Hippocampal formation (tissue), 2 donors: Measurements from ENCODE around the gene RNF220.

ENCODE experiments used
- DNase-seq, 2 donors: peaks; one replicate each; lab custom pipeline; 2025; lab: John Stamatoyannopoulos, UW

RNF220 gene

DNA sequence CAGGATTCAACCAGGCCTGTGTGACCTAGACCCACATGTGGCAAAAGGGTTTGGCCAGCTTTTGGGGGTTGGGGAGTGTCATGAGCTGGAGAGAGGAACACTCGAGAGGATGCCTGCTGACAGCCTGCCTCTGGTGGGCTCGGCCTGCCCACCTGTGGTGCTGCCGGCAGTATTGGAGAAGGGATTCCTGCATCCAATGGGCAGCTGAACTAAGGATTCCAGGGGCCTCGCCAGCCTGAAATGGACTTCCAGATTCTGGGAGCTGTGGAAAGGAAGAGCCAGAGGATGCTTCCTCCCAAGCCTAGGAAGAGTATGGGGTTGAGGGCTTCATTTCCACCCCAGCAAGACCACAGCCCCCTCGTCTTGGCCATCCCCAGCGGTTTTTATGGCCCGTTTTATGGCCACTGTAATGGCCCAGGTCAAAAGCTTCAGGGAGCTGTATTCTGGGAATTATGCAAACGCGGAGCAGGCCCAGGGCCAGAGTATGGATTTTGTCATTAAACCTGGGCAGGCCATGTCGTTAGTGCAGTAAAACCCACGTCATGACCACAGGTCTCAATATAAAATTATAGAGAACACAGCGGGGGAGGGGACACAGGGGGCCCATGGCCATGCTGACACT is 205.6 kb downstream of the RNF220 start:
- no peak for DNase-seq

DNA sequence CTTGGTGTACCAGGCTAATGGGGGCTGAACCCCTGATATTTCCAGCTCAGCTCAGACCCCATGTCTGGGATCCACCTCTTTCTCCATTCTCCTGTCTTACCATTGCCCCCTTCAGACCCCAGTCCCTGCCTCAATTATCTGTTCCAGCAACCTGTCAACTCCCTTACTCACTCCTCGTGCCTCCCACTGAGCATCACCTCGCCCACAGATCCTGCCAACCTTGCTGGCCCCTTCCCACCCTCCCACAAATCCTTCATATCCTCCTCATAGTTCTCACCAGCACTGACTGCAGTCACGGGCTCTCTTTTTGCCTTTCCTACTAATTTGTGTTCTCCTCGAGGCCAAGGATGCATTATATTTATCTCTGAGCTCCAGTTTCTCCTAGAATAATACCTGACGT is 206.4 kb downstream of the RNF220 start:
- DNase-seq = no peak

DNA sequence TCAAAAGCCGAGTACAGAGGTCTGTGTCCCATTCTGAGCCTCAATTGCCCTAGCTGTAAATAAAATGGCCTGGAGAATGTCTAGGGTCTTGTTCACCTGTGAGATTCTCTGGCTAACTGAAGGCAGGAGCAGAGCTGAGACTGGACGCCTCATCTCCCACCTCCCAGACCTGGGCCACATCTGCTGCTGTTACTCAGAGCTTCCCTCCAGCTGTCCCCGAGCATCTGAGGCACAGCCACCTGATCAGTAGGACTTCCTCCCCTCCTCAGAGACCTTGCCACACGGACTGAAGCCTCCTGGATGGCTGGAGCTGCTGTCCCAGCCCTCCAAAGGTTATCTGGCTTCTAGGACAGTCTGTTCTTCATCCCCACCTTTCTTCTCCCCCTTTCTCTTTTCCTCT is 206.8 kb downstream of the RNF220 start:
- DNase-seq = no peak

DNA sequence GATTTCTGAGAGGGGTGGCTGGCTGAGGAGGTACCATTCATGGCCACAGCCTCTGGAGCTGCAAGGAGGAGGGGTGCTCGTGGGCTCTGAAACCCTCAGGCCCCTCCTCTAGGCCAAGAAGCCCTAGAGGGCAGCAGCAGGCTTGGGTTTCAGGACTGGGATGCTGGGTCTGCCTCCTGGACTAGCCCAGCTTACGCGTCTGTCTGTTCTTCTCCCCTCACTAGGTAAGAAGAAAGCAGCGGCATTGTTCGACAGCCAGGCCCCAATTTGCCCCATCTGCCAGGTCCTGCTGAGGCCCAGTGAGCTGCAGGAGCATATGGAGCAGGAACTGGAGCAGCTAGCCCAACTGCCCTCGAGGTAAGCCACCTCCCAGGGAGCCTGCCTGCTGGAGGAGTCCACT is 208.9 kb downstream of the RNF220 start:
- DNase-seq = no peak

DNA sequence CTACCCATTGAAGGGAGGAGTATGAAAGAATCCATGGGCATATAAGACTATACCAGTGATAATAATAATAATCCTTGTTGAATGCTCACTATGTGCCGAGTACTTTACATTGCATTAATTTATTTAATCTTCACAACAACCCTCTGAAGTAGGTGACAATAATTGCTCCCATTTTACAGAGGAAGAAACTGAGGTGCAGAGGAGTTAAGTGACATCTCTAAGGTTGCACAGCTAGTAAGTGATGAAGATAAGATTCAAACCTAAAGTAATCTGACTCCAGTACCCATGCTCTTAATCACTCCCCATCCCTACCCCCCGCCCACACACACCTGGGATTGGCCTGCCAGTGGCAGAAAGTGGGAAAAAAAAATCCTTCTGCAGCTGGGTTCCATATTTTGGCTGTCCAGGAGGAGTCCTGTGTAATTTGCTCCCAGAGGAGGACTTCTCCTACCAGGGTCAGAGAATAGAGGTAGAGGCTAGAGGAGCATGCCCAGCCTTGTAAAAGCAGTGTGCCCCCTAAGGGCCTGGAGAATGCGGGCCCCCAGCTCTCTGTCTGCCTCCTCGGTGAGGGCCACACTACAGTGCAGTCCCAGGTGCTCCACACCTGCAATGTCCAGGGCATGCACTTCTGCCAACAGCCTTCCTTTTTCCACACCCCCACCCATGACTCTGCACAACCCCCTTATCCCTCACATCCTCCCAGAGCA is 211.4 kb downstream of the RNF220 start:
- DNase-seq = no peak

DNA sequence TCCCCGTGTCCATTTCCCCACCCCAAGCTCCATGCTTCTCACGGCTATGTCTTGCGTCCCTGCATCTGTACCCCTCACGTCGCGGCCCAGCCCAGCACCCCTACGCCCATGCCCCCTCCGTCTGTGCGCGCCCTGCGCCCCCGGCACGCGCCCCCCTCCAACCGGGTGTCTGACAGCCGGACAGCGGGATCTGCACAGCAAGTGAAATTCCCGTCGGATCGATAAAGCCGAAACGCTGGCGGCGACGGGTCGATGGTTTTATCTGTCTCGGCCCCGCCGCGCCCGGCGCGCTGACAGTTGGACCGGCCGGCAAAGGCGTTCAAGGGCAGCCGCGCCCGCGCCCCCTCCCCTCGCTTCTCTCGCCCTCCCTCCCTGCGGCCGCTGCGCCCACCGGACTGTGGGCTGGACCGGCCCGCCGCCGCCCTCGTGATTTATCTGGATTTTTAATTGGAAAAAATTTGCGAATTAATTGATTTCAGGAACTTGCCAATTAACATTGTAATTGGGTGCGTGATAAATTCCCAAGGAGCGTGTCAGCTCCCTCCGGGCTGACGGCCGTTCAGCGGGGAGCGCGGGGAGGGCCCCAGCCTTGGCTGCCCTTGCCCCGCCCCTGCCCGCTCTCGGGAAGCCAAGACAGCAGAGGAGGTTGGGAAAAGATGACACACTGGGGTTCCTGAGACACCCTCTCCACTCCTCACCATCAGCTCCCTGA is 212.1 kb downstream of the RNF220 start:
- DNase-seq = no peak

DNA sequence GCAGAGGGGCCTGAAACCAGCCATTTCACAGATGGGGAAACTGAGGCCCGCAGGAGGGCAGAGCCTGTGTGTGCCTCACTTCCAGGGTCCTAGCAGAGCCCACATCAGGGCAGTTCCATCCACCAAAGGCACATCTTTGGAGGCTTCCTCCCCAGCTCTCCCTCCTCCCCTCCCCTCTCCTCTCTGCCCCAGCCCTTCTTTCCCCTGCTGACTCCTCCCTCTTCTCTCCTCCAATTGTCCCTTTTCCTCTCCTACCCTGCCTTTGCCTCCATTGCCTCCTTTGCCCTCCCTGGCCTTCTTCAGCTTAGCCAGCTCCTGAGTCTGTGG is 212.6 kb downstream of the RNF220 start:
- DNase-seq = no peak

DNA sequence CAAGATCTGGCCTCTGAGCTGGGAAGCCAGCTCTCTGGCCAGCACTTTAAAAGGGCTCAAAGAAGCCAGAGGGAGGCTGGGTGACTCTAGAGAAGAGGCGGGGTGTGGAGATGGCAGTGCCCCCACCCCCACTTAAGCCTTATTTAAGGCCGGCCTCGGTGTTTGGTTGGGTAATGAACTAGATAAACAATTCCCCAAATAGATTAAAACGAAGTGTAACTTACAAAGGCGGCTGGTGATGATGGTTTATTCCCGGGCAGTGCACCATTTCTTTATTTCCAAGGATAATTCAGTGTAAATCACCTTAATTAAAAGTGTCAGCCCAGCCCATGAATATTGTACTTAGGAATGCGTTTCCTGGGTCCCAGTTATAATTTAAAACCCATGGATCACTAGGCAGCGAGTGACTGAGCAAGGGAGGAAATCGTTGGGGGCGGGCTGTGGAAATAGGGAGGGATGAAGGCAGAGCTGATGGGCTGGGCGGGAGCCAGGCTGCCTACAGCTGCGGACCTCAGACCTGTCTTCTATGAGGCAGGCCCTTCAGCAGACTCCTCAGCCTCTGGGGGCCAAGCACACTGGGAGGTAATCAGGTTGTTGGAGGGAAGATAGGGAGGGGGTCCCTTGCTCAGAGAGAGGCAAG is 214.3 kb downstream of the RNF220 start:
- no peak for DNase-seq

DNA sequence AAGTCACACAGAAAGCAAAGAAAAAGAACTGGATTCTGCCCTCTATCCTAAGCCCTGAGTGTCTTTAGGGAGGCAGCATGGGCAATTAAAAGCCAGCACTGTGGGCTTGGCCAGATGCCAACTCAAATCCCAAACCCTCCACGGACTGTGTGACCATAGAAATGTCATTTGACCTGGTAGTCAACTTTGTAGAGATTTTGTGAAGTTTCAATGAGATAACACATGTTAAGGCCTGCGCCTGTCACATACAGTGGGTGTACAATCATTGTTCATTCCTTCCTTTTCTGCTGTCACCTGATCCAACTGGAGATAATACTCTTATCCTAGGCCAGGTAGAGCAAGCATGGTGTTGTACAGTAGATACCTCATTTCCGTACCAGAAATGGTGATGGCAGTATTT is 215.0 kb downstream of the RNF220 start:
- no peak for DNase-seq

DNA sequence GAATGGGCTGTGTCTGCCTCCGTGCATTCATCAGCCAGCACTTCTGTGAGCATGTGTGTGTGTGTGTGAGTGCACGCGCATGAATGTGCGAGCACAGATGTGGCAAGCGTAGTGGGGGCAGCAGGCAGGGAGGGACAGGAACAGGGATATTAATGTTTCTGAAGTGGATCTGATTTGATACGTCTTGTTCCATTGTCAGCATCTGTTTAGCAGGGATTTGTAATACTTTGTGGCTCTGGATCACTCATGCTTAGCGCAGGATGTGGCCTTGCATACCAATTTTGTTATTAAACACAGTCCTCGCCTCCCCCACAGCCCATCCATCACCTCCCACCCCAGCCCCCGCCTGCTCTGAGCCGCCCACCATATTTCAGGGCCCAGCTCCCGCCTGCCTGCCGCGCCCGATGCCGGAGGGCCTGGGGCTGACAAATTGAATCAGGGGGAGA is 216.8 kb downstream of the RNF220 start:
- DNase-seq = no peak

DNA sequence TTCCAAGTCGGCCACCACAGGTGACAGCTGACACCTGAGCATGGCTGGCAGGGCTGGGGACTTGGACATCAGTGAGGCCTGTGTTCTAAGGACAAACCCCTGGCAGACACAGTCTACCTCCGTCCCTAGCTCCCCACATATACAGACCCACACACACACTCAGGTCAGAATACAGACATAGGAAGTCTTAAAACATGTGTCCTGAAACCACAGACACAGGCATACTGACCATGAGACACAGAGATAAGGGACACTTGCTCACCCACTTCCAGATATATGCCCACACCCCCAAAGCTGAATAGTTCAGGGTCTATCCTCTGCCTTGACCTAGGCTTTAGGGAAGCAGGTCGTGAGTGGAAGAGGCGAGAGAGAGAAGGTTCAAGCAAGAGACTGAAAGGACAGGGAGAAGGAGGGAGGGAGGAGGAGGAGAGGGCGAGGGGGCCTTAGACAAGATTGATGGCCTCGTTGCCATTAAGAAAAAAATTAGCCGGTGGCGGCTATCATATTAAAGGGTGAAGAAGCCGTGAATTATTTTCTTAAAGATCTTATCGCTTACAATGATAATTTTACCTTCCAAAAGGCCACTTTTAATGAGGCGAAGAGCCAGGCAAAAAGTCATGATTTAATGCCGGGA is 219.3 kb downstream of the RNF220 start:
- no peak for DNase-seq

DNA sequence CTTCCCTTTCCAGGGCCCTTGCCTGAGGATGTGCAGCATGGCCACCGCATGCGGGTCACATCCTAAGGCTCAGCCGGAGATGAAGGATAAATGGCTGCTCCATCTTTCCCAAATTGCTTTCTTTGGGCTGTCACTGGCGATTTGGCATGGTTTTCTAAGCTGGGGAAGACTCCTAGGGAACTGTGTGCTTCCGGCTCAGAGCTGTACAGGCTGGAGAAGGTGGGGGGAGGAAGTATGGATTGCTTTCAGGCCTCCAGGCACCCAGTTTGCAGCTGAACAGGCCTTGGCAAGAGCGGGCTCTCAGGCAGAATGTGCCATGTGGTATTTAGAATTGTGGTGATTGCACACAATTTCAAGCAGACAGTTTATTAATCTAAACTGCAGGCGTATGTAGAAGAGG is 220.3 kb downstream of the RNF220 start:
- no peak for DNase-seq

DNA sequence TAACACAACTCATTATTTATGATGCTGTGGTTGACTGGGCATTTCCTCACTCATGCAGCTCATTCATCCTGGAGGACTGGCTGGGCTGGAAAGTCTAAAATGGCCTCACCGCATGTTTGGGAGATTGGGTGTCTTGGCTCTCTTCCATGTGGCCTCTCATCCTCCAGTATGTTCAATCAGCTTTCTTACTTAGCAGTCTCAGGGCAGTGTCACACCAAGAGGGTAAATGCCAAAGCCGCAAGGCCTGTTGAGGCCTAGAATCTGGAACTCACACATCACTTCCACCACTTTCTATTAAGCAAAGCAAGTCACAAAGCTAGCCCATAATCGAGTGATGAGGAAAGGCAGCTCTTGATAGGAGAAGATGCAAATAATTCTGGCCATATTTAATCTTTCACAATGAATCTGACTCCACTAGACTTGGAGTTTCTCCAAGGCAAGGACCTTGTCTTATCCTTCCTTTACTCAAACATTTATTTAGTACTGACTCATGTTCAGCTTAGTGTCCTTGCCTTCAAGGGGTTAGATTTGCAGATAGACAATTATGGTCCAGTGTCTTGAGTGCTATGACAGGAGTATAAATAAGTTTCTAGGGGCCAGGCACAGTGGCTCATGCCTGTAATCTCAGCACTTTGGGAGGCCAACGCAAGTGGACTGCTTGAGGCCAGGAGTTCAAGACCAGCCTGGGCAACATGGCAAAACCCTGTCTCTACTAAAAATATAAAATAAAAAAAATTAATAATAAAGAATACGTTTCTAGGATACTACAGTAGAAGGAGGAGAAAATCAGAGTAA is 224.1 kb downstream of the RNF220 start:
- no peak for DNase-seq

DNA sequence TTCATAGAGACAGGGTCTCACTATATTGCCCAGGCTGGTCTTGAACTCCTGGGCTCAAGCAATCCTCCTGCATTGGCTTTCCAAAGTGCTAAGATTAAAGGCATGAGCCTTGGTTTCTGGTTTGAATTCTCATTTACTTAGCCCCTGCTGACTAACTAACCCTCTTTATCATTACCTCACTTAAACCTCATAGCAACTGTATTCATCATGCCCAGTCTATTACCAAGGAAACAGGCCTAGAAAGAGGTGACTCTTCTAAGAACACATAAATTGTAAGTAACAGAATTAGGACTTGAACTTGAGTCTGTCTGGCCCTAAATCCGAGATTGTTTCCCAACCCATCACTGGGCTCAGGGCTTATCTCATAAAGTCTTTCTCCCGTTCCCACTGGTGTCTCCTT is 225.1 kb downstream of the RNF220 start:
- DNase-seq = no peak

DNA sequence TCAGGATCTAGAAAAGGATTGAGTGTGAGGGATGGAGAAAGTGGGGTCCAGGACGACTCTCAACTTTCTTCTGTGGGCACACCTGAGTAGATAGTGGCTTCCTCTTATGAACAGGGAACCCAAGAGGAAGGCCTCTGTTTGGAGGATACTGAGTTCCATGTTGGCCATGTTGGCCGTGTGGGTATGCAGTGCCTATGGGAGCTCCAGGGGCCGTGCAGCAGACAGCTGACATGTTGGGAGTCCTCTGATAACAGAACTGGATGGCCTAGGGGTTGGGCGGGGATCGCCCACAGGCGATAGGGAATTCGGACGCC is 226.2 kb downstream of the RNF220 start:
- DNase-seq = no peak

DNA sequence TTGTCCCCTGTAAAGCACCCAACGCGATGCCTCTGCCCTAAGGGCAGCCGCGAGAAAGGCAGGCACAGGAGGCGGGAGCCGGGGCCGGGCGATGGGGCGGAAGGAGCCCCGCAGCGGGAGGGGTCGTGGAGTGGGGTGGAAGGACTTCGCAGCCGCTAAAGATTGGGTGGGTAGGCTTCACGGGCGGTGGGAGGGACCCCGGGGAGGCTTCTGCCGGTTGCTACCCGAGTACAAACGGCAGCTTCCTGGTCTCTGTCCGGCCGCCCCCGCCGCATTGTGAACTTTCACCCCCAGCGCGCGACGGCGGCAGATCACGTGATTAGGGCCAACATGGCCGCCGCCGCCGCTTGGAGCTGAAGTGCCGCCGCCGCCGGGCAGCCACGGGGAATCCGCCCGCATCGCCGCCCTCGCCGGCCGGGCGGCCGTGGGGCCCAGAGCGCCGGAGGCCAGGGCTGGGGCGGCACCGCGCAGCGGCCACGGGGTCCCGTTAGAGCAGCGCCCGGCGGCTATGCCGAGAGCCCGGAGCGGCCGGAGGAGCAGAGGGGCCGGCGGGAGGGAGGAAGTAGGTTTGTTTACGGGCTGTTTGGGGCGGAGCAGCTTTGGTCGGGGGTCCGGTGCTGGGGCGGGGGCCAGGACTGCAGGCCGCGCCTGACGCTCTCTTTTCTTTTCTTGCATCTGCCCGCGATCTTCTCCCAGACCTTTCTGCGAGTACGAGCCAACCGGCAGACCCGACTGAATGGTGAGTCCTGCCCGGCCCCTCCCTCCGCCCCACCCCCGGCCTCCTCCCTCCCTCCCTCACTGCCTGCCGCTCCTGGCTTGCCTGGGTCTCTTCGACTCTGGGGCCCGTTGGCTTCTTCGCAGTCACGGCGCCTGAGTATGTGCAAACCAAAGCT is 226.8 kb downstream of the RNF220 start:
- peak; percentile 55 to 75 for DNase-seq

DNA sequence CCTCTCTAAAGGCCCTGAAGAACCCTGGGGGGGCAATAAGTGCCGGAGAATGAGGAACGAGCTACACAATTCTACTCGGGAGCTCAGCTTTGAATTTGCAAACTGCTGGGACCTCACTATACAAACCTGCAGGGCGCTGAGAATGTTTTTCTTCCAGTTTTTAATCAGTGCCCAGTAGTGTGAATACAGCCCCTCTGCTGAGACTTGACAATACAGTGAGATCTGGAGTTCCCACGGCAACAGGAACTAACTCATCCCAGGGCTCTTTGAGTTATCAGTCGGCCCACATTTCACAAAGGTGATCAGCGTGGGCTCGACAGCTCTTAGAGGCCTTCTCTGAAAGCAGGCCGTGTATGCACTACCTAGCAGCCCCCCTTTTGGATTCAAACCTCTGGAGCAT is 227.5 kb downstream of the RNF220 start:
- DNase-seq = no peak

DNA sequence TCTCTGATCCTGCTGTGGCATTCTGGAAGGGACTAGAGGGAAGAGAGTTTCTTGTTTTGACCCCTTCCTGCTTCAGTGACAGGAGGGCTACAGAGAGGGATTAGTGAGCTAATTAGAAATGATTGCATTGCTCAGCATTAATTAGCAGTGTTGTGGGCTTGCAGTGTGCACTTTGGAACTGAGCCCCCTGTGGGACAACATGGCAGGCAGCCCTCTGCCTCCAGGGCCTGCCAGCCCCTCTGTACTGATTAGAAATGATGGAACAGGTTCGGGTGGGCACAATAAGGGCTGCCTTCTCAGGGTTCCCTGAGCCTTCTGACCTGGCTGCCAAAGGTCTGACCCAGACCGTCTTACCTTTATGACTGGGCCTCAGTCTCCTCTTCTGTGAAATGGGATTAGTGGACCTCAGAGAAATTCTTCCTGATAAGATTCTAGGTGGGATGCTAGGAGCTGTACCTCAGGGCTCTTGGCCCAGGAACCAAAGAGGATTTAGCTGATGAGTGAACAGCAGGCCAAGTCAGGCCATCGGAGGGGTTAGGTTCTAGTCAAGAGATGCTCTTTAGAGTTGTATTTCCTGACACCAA is 229.6 kb downstream of the RNF220 start:
- no peak for DNase-seq

DNA sequence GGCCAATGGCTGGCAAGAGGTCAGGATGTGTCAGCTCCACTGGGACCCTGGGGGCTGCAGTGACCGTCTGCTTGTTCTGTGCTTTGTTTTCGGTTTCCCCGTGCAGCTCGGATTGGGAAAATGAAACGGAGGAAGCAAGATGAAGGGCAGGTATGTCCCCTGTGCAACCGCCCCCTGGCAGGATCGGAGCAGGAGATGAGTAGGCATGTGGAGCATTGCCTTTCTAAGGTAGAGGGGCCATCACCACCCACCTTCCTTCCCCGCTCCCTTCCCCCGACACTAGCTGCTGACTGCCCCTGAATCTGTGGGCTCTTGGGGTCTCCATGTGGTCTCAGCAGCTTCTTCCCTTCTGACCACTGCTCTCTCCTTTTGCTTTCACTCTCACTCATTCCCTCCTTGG is 230.4 kb downstream of the RNF220 start:
- DNase-seq = no peak

DNA sequence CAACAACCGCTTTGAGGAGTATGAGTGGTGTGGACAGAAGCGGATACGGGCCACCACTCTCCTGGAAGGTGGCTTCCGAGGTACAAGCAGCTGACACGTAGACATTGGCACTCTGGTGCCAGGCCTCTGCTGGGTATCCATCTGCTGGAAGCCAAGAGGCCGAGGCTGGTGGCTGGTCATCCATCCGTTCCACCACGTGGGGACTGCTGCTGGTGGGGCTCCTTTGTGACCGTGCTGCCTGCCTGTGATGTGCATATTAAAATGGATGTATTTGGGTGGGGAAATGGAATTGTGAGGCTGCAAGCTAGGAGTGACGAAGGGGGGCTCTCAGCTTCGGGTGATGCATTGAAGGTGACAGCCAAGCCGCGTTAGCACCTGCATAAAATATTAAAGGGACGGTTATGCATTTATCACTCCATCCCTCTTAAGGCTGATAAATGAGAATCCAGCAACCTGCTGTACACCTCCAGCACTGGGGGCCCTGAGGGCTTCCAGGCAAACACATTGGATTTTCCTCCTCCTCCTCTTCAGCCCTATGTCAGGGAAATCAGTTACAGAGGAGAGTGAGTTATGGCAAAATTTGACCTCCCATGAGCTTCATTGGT is 231.1 kb downstream of the RNF220 start:
- DNase-seq = no peak
